GM12878 (cell line): ENCODE measurements around the gene EIF1. TPM values are rescaled to one million over a fixed set of nuclear protein-coding genes. Genes with fewer than 3 reads are reported as not detected.

Experiments used
- ATAC-seq: fragments of 200-7000 bp; cut with Tn5 transposase; 3 replicates; pipeline ENCODE4 v1.9.1; 2020; ENCODE audit warnings: mild to moderate bottlenecking, moderate library complexity
- BruUV-seq: library from RNA; stranded (reverse); fragments of 400-500 nt; replicated peaks from 2 replicates; lab custom pipeline; 2021; lab: Mats Ljungman, UMichigan
- CTCF ChIA-PET: fragments of 300-600 bp; sonication (Branson Sonifier 250); formaldehyde crosslinking; extraction: SDS; loops from one replicate; lab custom pipeline; 2021; ENCODE audit warnings: inconsistent platforms; lab: Yijun Ruan, JAX
- POLR2A ChIA-PET: fragments of 350-600 bp; formaldehyde crosslinking; extraction: SDS; loops from one replicate; lab custom pipeline; 2021; ENCODE audit warnings: inconsistent platforms; lab: Charles Lee
- RAD21 ChIA-PET: fragments of 300-600 bp; sonication (Branson Sonifier 250); formaldehyde crosslinking; loops from one replicate; lab custom pipeline; 2023; ENCODE audit warnings: antibody characterized with exemption; ENCODE audit not compliant: unreplicated experiment; lab: Charles Lee
- SMC1A ChIA-PET: fragments of 300-600 bp; sonication (Branson Sonifier 250); formaldehyde crosslinking; loops from one replicate; lab custom pipeline; 2023; ENCODE audit not compliant: unreplicated experiment, uncharacterized antibody; lab: Charles Lee
- DNase-seq: peaks from one replicate; pipeline ENCODE4 v3.0.0-alpha.2; 2011; ENCODE audit warnings: low read depth, low spot score
- FAIRE-seq: peaks from 3 replicates; lab custom pipeline; 2011; peaks lifted over from hg19 to GRCh38; lab: Jason Lieb, UNC
- H2AFZ ChIP-seq: 2 replicates; pipeline ENCODE4 v1.6.0; 2011; ENCODE audit warnings: low read depth, low read length, control low read depth; ENCODE audit not compliant: control insufficient read depth
- H3K27ac ChIP-seq: 2 replicates; pipeline ENCODE4 v1.5.1; 2011; ENCODE audit warnings: control low read depth; ENCODE audit not compliant: control insufficient read depth, insufficient read depth
- H3K27me3 ChIP-seq, 2 experiments: replicated peaks in 1 of 2; 2 replicates each; pipeline versions ENCODE4 v1.6.0 to v1.6.1; 2011; ENCODE audit warnings: low read length in 1 of 2; ENCODE audit not compliant: control insufficient read depth in 2 of 2, insufficient read depth in 2 of 2
- H3K36me3 ChIP-seq, 2 experiments: 2 replicates each; pipeline ENCODE4 v1.5.1; 2011; ENCODE audit warnings: low read length in 1 of 2; ENCODE audit not compliant: control insufficient read depth in 2 of 2, insufficient read depth in 2 of 2
- H3K4me1 ChIP-seq: 2 replicates; pipeline ENCODE4 v1.6.1; 2011; ENCODE audit warnings: mild to moderate bottlenecking, low read length, moderate library complexity, mixed read lengths; ENCODE audit not compliant: control insufficient read depth, insufficient read depth
- H3K4me2 ChIP-seq: 2 replicates; pipeline ENCODE4 v1.6.0; 2011; ENCODE audit warnings: control low read depth; ENCODE audit not compliant: control insufficient read depth, insufficient read depth
- H3K4me3 ChIP-seq: fragments of 200-600 bp; sonication (generic); 2 replicates; pipeline ENCODE4 v1.5.1; 2016
- H3K79me2 ChIP-seq: 2 replicates; pipeline ENCODE4 v1.6.0; 2011; ENCODE audit warnings: low read length; ENCODE audit not compliant: control insufficient read depth, insufficient read depth
- H3K9ac ChIP-seq: 2 replicates; pipeline ENCODE4 v1.8.0; 2011; ENCODE audit warnings: low read length, control low read depth, mixed read lengths; ENCODE audit not compliant: control insufficient read depth, insufficient read depth
- H3K9me3 ChIP-seq: replicated peaks from 3 replicates; pipeline ENCODE4 v1.5.1; 2011; ENCODE audit warnings: mild to moderate bottlenecking, low read length; ENCODE audit not compliant: control insufficient read depth, insufficient read depth
- H4K20me1 ChIP-seq: 2 replicates; pipeline ENCODE4 v1.6.0; 2011; ENCODE audit not compliant: control insufficient read depth, insufficient read depth
- ASH2L ChIP-seq: fragments of 300-600, 200-600 bp; sonication (generic); IDR thresholded peaks from 2 replicates; pipeline ENCODE4 v1.6.1; 2017; ENCODE audit warnings: low read depth, mild to moderate bottlenecking, borderline replicate concordance
- BCL11A ChIP-seq: IDR thresholded peaks from 2 replicates; pipeline ENCODE4 v1.6.1; 2011; ENCODE audit warnings: low read depth, low read length
- CEBPB ChIP-seq, 2 experiments: fragments of 150-350 bp in 1 of 2; IDR thresholded peaks; 2 replicates each; pipeline ENCODE4 v1.6.1; 2012 to 2014; ENCODE audit warnings: low read depth in 2 of 2, low read length in 2 of 2, borderline replicate concordance in 1 of 2, inconsistent platforms in 1 of 2
- CHD2 ChIP-seq: IDR thresholded peaks from 2 replicates; pipeline ENCODE4 v1.6.1; 2011; ENCODE audit warnings: low read depth, low read length, improper control_type of control experiment, borderline replicate concordance
- CREB1 ChIP-seq: IDR thresholded peaks from 2 replicates; pipeline ENCODE4 v1.6.1; 2012; ENCODE audit warnings: low read depth, mild to moderate bottlenecking, inconsistent platforms
- ETV6 ChIP-seq, 2 experiments: fragments of 450-650 bp in 1 of 2; IDR thresholded peaks in 1 of 2; conservative IDR thresholded peaks in 1 of 2; 2 replicates each; pipeline ENCODE4 v1.6.1; 2014; ENCODE audit warnings: antibody characterized with exemption in 1 of 2, borderline replicate concordance in 1 of 2, low read depth in 1 of 2, mild to moderate bottlenecking in 1 of 2, moderate library complexity in 1 of 2
- HDGF ChIP-seq: fragments of 450-650 bp; IDR thresholded peaks from 2 replicates; pipeline ENCODE4 v1.6.1; 2016; ENCODE audit warnings: antibody characterized with exemption
- IRF5 ChIP-seq: fragments of 450-650 bp; IDR thresholded peaks from 2 replicates; pipeline ENCODE4 v1.6.1; 2017; ENCODE audit warnings: borderline replicate concordance
- KDM1A ChIP-seq: fragments of 200-600 bp; sonication (generic); IDR thresholded peaks from 2 replicates; pipeline ENCODE4 v1.6.1; 2016; ENCODE audit warnings: borderline replicate concordance
- MEF2B ChIP-seq: fragments of 450-650 bp; IDR thresholded peaks from 2 replicates; pipeline ENCODE4 v1.6.1; 2018; ENCODE audit warnings: mild to moderate bottlenecking, moderate library complexity; ENCODE audit not compliant: partially characterized antibody, poor library complexity, severe bottlenecking
- RELA ChIP-seq: fragments of 450-650 bp; IDR thresholded peaks from 2 replicates; pipeline ENCODE4 v1.8.0; 2014; ENCODE audit warnings: borderline replicate concordance; ENCODE audit not compliant: partially characterized antibody
- SMAD5 ChIP-seq: IDR thresholded peaks from 2 replicates; pipeline ENCODE4 v1.6.1; 2016; ENCODE audit warnings: antibody characterized with exemption, low read depth
- SMC3 ChIP-seq: IDR thresholded peaks from 2 replicates; pipeline ENCODE4 v1.6.1; 2011; ENCODE audit warnings: low read length, improper control_type of control experiment, borderline replicate concordance
- SREBF1 ChIP-seq: IDR thresholded peaks from 2 replicates; pipeline ENCODE4 v1.6.1; 2012; ENCODE audit warnings: mild to moderate bottlenecking, low read length
- YY1 ChIP-seq: IDR thresholded peaks from 2 replicates; pipeline ENCODE4 v1.6.1; 2011; ENCODE audit warnings: low read depth, mild to moderate bottlenecking, low read length
- ZBED1 ChIP-seq: IDR thresholded peaks from 2 replicates; pipeline ENCODE4 v1.6.1; 2016; ENCODE audit warnings: borderline replicate concordance
- WGBS: methylation state at CpG from one replicate; pipeline ENCODE4 v1.1.6; 2016; ENCODE audit warnings: low lambda C conversion rate; ENCODE audit not compliant: insufficient replicate concordance, insufficient coverage; ENCODE audit errors: missing lambda C conversion rate; 5-methylcytosine and 5-hydroxymethylcytosine counted together
- in situ Hi-C: fragments of 300-500 bp; cut with MboI; formaldehyde crosslinking; loops from 9 replicates; pipeline ENCODE4 v1.14.3; 2018; ENCODE audit warnings: mixed read lengths
- intact Hi-C: fragments of 100-400 bp; cut with micrococcal nuclease; formaldehyde crosslinking; loops from one replicate; pipeline ENCODE4 v1.14.2; 2022; ENCODE audit not compliant: unreplicated experiment
- polyA plus RNA-seq, 11 experiments: library from polyadenylated mRNA; depleted of rRNA in 4 of 11; unstranded in 6 of 11; stranded (reverse) in 5 of 11; fragments of >200 nt; fragmentation: Nextera tagmentation in 4 of 11; fragmentation: Illumina TruSeq in 1 of 11; extraction: Ambion mirVana in 4 of 11; extraction: Trizol in 1 of 11; gene quantifications; 1 replicate in 1 of 11; 2 replicates in 10 of 11; pipeline versions ENCODE4 v1.2.1 to v1.2.3, GENCODE V29; 2011 to 2016; ENCODE audit warnings: inconsistent platforms in 2 of 11, missing spikeins in 2 of 11, low read depth in 1 of 11
- total RNA-seq, 4 experiments: library from RNA; depleted of rRNA in 3 of 4; stranded (reverse); fragments of >200 nt in 3 of 4; fragmentation: Illumina TruSeq in 1 of 4; extraction: Trizol in 1 of 4; gene quantifications; 2 replicates each; pipeline versions ENCODE4 v1.2.1 to v1.2.3, GENCODE V29; 2013 to 2021
- TF ChIP-seq, protein P1 (sequence below): fragments of 150-350 bp; IDR thresholded peaks from 2 replicates; pipeline ENCODE4 v1.6.1; 2014; ENCODE audit warnings: mild to moderate bottlenecking, low read depth, low read length
- TF ChIP-seq, protein P2 (sequence below), 3 experiments: IDR thresholded peaks in 2 of 3; conservative IDR thresholded peaks in 1 of 3; 2 replicates each; pipeline ENCODE4 v1.5.1; 2011; ENCODE audit warnings: low read depth in 3 of 3, low read length in 3 of 3, mild to moderate bottlenecking in 3 of 3, control low read depth in 2 of 3, moderate library complexity in 2 of 3, inconsistent platforms in 1 of 3, mixed read lengths in 1 of 3; ENCODE audit not compliant: control insufficient read depth in 2 of 3, insufficient read depth in 1 of 3; ENCODE audit errors: extremely low read depth in 1 of 3

EIF1 gene
- total and polyA plus RNA-seq, 10 of the 15 experiments (the other 5 are each of a cell fraction or from before 2014, with no cell fraction given) = 39.4 to 815 (median 480) TPM

- ATAC-seq (no peak), FAIRE-seq (peak; percentile 92), DNase-seq (no peak)
- ChIA-PET RAD21 (interaction anchor here (0.6 to 5.7 kb wide), 7 partner anchors 10 to 1153 kb away, joined by 3 to 117 read pairs (median 4); partner anchors contain the start of gene KLHL11), CTCF (interaction anchor here (1.0 to 10.4 kb wide), 7 partner anchors 8 to 139 kb away, joined by 3 to 265 read pairs (median 9); no protein-coding TSS in a partner anchor), POLR2A (interaction anchor here (0.5 to 4.8 kb wide), 9 partner anchors 10 to 1098 kb away, joined by 3 to 177 read pairs (median 3); partner anchors contain the start of genes KLHL11 and STAT3), SMC1A (interaction anchor here (1.0 to 5.7 kb wide), 4 partner anchors 9 to 22 kb away, joined by 3 to 122 read pairs (median 52); no protein-coding TSS in a partner anchor)
- Histone ChIP-seq H3K27ac (peak overlapping the region; percentile 54), H3K79me2 (peaks cover 28% of the 10 kb centered on the region), H3K9me3 (no peaks in the 10 kb centered on the region; the same call in 2 of the 3 replicates), H3K4me1 (peaks cover 11% of the 10 kb centered on the region), H3K27me3 (no peaks in the 10 kb centered on the region), H3K4me2 (peak overlapping the region; percentile 78), H2AFZ (peak overlapping the region; percentile 63), H3K9ac (peak overlapping the region; percentile 52), H3K36me3 (peaks cover 16 to 32% of the 10 kb centered on the region in 2 experiments), H4K20me1 (peaks cover 18% of the 10 kb centered on the region), H3K4me3 (peak overlapping the region; percentile 65)
- intact Hi-C loops = loop anchor here (1.0 to 2.0 kb wide), 2 partner anchors 9 to 21 kb away; no protein-coding TSS in a partner anchor
- 5% methylated on average over 23 of the region's 23 CpGs for WGBS
- in situ Hi-C loops = loop anchor here (25.0 kb wide), 2 partner anchors 1524 to 1674 kb away; partner anchors contain the start of gene TMEM106A
- BruUV-seq = TSS peak; percentile 99
- TF ChIP-seq RELA = peak; percentile 22
- TF ChIP-seq SREBF1 = no peak
- no peak for TF ChIP-seq ZBED1
- no peak for TF ChIP-seq BCL11A
- TF ChIP-seq, protein P1, sequence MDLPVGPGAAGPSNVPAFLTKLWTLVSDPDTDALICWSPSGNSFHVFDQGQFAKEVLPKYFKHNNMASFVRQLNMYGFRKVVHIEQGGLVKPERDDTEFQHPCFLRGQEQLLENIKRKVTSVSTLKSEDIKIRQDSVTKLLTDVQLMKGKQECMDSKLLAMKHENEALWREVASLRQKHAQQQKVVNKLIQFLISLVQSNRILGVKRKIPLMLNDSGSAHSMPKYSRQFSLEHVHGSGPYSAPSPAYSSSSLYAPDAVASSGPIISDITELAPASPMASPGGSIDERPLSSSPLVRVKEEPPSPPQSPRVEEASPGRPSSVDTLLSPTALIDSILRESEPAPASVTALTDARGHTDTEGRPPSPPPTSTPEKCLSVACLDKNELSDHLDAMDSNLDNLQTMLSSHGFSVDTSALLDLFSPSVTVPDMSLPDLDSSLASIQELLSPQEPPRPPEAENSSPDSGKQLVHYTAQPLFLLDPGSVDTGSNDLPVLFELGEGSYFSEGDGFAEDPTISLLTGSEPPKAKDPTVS = no peak
- no peak for TF ChIP-seq YY1
- TF ChIP-seq KDM1A = no peak
- no peak for TF ChIP-seq ETV6 (conservative IDR thresholded peaks at IDR 0.05 in 1 of 2, IDR thresholded peaks at IDR 0.05 in 1 of 2; ENCODE audit: borderline replicate concordance in 1 of 2, low read depth in 1 of 2)
- no peak for TF ChIP-seq ASH2L
- TF ChIP-seq, protein P2, sequence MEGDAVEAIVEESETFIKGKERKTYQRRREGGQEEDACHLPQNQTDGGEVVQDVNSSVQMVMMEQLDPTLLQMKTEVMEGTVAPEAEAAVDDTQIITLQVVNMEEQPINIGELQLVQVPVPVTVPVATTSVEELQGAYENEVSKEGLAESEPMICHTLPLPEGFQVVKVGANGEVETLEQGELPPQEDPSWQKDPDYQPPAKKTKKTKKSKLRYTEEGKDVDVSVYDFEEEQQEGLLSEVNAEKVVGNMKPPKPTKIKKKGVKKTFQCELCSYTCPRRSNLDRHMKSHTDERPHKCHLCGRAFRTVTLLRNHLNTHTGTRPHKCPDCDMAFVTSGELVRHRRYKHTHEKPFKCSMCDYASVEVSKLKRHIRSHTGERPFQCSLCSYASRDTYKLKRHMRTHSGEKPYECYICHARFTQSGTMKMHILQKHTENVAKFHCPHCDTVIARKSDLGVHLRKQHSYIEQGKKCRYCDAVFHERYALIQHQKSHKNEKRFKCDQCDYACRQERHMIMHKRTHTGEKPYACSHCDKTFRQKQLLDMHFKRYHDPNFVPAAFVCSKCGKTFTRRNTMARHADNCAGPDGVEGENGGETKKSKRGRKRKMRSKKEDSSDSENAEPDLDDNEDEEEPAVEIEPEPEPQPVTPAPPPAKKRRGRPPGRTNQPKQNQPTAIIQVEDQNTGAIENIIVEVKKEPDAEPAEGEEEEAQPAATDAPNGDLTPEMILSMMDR (IDR thresholded peaks at IDR 0.05 in 2 of 3, conservative IDR thresholded peaks at IDR 0.05 in 1 of 3; ENCODE audit: control insufficient read depth in 2 of 3, extremely low read depth in 1 of 3, insufficient read depth in 1 of 3, low read depth in 3 of 3, low read length in 3 of 3) = peak; percentile 37 to 48 (median 40); a peak in 5 of 6 replicates
- no peak for TF ChIP-seq CREB1
- no peak for TF ChIP-seq IRF5
- TF ChIP-seq SMC3 = peak; percentile 37; the same call in 1 of the 2 replicates
- TF ChIP-seq HDGF = no peak
- no peak for TF ChIP-seq MEF2B
- TF ChIP-seq CHD2 = no peak
- TF ChIP-seq SMAD5 = no peak
- no peak for TF ChIP-seq CEBPB (IDR thresholded peaks at IDR 0.05; ENCODE audit: borderline replicate concordance in 1 of 2, low read depth in 2 of 2, low read length in 2 of 2)
Measured at GRCh38 chr17:41687828-41688640, 651 bp upstream of the EIF1 start.
